ENCODE data around the gene SNX22. TPM values are rescaled to one million over a fixed set of nuclear protein-coding genes. Genes with fewer than 3 reads are reported as not detected.

SNX22 gene
- total RNA-seq, 4 donors from 2014 or later: 0.38 to 13.2 (median 0.40) TPM; not detected in 1

DNA sequence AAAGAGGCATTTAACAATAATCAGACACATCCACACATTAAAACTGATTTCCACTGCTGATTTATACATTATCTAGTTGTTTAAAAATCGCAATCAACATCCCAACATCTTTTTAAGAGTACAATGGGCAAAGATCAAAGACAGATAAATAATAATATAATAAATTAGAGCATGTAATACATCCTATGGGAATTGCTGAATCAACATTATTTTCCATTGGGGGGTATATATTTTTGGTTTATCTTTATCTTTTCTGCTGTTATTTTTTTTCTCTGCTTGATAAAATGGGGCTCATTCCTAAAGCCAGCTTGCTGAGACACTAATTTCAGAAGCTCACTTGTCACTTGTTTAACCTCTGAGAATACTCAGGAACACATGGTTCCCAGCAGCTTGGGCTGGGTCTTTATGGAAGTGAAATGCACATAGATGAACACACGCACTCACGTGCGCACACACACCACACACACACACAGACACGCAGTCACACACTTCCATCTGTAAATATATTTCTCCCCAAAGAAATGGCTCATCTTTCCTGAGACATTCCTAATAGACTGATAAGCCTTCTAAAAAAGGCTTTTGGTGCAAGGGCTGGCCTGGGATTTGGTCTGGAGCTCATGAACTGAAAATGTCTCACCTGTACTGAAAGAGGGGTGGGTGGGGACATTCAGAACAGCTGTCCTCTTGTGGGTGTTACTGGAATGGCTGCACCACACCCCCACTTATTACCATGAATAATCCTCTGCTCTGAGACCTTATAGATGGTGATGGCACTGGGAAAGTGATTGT, 14.8 kb downstream of the SNX22 start:
- H3K27me3 ChIP-seq: no peaks in the 10 kb centered on the region
- no peak overlapping the region for H3K27ac ChIP-seq
- DNase-seq: no peak
- no peak overlapping the region for H3K4me3 ChIP-seq
- peaks cover 0 to 15% (median 7%) of the 10 kb centered on the region in 4 donors for H3K4me1 ChIP-seq
- TF ChIP-seq, protein P1, sequence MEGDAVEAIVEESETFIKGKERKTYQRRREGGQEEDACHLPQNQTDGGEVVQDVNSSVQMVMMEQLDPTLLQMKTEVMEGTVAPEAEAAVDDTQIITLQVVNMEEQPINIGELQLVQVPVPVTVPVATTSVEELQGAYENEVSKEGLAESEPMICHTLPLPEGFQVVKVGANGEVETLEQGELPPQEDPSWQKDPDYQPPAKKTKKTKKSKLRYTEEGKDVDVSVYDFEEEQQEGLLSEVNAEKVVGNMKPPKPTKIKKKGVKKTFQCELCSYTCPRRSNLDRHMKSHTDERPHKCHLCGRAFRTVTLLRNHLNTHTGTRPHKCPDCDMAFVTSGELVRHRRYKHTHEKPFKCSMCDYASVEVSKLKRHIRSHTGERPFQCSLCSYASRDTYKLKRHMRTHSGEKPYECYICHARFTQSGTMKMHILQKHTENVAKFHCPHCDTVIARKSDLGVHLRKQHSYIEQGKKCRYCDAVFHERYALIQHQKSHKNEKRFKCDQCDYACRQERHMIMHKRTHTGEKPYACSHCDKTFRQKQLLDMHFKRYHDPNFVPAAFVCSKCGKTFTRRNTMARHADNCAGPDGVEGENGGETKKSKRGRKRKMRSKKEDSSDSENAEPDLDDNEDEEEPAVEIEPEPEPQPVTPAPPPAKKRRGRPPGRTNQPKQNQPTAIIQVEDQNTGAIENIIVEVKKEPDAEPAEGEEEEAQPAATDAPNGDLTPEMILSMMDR (IDR thresholded peaks at IDR 0.05): no peak
- TF ChIP-seq POLR2A (IDR thresholded peaks at IDR 0.05): no peak
- H3K9me3 ChIP-seq: no peaks in the 10 kb centered on the region
- peaks cover 0 to 8% (median 0%) of the 10 kb centered on the region in 3 donors for H3K36me3 ChIP-seq

DNA sequence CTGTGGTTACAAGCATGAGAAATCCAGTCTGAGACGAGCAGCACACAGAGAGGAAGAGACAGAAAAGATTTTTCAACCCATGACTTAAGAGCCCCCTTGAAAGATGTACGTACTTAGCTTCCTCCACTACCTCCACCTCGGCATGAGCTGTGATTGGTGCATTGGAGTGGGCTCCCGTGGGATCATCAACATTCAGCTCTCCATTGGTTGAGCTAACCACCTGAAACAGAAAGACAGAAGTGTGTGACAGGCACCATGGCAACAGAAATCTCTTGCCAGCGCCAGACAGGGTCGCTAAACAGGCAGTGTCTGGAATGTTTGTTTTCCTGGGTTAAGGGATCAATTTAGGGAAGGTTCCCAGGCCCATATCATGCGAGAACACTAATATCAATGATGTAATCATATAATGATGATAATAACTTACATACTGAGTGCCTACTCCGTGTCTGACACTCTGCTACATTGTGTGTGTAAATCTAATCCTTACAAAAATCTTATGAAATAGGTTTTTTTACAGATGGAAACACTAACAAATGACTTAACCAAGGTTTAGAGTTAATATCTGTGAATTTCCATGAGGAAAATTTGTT, 28.8 kb downstream of the SNX22 start:
- Histone ChIP-seq H3K36me3 (peaks cover 0 to 20% (median 0%) of the 10 kb centered on the region in 3 donors), H3K4me3 (no peak overlapping the region), H3K27ac (no peak overlapping the region), H3K4me1 (no peaks in the 10 kb centered on the region), H3K9me3 (no peaks in the 10 kb centered on the region), H3K27me3 (no peaks in the 10 kb centered on the region)
- DNase-seq: peak in 1 of 3 donors; percentile 51
- no peak for TF ChIP-seq POLR2A (IDR thresholded peaks at IDR 0.05)
- TF ChIP-seq, protein P1 (IDR thresholded peaks at IDR 0.05): no peak

DNA sequence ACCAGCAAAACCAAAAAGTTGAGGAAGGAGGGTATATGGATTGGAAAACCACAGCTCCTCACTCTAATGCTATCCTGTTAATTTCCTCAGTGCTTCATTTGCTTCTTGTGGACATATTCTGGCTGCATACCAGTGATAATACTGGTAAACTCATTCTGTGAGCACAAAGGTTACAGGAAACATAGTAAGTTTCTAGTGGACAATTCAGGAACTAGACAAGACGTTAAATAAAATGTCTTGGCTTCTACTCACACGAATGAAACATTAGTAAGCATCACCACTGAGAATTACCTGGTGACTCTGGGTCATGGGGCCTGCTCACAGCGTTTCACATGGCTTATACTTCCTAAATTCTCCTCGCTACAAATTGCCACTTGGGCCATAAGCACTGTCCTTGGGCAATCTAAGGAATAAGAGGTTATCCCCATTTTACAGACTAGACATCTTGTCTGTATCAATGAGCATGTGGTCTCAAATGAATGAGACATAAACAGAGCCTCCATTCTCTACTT, 31.4 kb downstream of the SNX22 start:
- no peaks in the 10 kb centered on the region for H3K27me3 ChIP-seq
- H3K4me3 ChIP-seq: no peak overlapping the region
- H3K9me3 ChIP-seq: no peaks in the 10 kb centered on the region
- H3K27ac ChIP-seq: no peak overlapping the region
- H3K4me1 ChIP-seq: no peaks in the 10 kb centered on the region
- H3K36me3 ChIP-seq: peaks cover 0 to 6% (median 0%) of the 10 kb centered on the region in 3 donors
- DNase-seq: no peak
- TF ChIP-seq POLR2A (IDR thresholded peaks at IDR 0.05): no peak
- TF ChIP-seq, protein P1 (IDR thresholded peaks at IDR 0.05): no peak

DNA sequence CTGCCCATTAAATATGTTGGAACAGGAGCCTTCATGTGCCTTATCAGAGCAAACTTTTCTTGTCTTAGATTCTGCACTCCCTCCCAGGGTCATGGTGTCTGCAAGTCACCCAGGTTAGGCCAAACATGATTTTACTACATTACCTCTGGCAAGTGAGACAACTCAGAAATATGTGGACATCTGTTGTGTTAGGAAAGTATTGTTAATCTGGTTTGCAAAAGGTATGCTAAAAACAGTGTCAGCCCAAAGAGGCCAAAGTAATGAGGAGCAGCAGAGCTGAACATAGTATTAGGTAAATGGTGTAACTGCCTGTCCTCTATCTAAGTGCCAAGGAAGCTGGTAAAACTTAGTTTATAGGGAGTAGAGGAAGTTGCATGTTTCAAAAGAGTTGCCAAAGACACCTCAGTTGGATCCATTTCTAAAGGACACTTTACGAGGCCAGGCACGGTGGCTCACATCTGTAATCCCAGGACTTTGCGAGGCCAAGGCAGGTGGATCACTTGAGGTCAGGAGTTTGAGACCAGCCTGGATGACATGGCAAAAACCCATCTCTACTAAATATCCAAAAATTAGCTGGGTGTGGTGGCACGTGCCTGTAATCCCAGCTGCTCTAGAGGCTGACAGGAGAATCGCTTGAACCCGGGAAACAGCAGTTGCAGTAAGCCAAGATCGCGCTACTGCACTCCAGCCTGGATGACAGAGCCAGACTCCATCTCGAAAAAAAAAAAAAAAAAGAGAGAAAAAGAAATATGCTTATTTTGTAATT, 33.8 kb downstream of the SNX22 start:
- Histone ChIP-seq H3K4me3 (no peak overlapping the region), H3K9me3 (no peaks in the 10 kb centered on the region), H3K4me1 (no peaks in the 10 kb centered on the region), H3K27me3 (no peaks in the 10 kb centered on the region), H3K27ac (no peak overlapping the region), H3K36me3 (peaks cover 0 to 10% (median 0%) of the 10 kb centered on the region in 3 donors)
- no peak for DNase-seq
- TF ChIP-seq POLR2A (IDR thresholded peaks at IDR 0.05): no peak
- TF ChIP-seq, protein P1 (IDR thresholded peaks at IDR 0.05): no peak

DNA sequence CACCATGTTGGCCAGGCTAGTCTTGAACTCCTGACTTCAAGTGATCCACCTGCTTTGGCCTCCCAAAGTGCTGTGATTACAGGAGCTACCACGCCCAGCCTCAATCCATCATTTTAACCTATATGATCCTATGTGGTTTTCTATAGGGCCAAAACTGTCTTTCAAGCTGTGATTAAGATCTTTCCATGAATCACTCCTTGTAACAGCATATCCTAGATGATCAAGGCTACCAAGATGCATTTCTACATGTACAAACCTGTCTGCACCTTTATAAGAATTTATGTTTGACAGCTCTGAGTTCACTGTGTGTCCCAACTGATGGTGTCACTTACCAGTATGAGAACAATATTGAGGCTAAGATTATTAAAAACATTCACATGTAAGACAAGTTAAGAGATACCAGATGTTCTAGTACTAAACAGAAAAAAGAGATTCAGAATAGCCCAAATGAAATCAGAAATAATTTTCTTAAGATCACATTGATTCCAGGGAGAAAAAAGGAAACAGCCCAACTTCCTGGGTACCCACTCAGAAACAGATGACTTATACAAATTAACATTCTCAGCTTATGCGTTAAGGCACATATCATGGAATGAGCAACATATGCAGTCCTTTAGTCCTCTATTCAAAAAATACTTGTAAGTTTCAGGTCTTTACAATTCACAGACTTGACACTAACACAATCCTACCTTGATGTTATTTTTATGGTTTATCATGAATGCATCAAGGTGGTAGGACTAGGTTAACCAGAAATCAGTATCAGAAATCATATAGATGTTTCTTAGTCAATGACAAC, 36.1 kb downstream of the SNX22 start:
- DNase-seq: no peak
- Histone ChIP-seq H3K4me1 (no peaks in the 10 kb centered on the region), H3K9me3 (no peaks in the 10 kb centered on the region), H3K36me3 (peaks cover 0 to 10% (median 0%) of the 10 kb centered on the region in 3 donors), H3K27ac (no peak overlapping the region), H3K4me3 (no peak overlapping the region), H3K27me3 (no peaks in the 10 kb centered on the region)
- no peak for TF ChIP-seq POLR2A (IDR thresholded peaks at IDR 0.05)
- TF ChIP-seq, protein P1 (IDR thresholded peaks at IDR 0.05): no peak

Data from Peyer's patch (tissue), 4 donors.